GM12872 (cell line): Measurements from ENCODE around the gene GPC3.

Experiments used
- CTCF ChIP-seq: IDR thresholded peaks from 3 replicates; pipeline ENCODE4 v1.5.1; 2011; ENCODE audit warnings: low read depth, mild to moderate bottlenecking, low read length, moderate library complexity; ENCODE audit not compliant: insufficient read depth

Gene GPC3

GRCh38 chrX:133650239-133650638 is 335.2 kb downstream of the GPC3 start:
- TF ChIP-seq CTCF: no peak

GRCh38 chrX:133649651-133650050 is 335.7 kb downstream of the GPC3 start:
- no peak for TF ChIP-seq CTCF

GRCh38 chrX:133648594-133648993 is 336.8 kb downstream of the GPC3 start:
- no peak for TF ChIP-seq CTCF

- TF ChIP-seq CTCF: no peak
Measured at GRCh38 chrX:133646719-133647116, 338.7 kb downstream of the GPC3 start.

GRCh38 chrX:133645977-133646718 is 339.2 kb downstream of the GPC3 start:
- no peak for TF ChIP-seq CTCF

- no peak for TF ChIP-seq CTCF
Measured at GRCh38 chrX:133645256-133645655, 340.1 kb downstream of the GPC3 start.

GRCh38 chrX:133640161-133641015 is 345.0 kb downstream of the GPC3 start:
- no peak for TF ChIP-seq CTCF
